T-helper 1 cell treated with Interleukin-12 subunit alpha and Interleukin-12 subunit beta and Interleukin-4 antibody, amounts not matched to agents 30 μg/mL and 1 μg/mL, for 36 hours (primary cell): ENCODE measurements around the gene VAV2.

Experiments
- H3K27ac Mint-ChIP-seq: one replicate; pipeline ENCODE4 v1.8.0; 2021; ENCODE audit warnings: mild to moderate bottlenecking, mixed read lengths
- H3K27me3 Mint-ChIP-seq: one replicate; pipeline ENCODE4 v1.8.0; 2021; ENCODE audit warnings: low read depth, mixed read lengths
- H3K36me3 Mint-ChIP-seq: one replicate; pipeline ENCODE4 v1.8.0; 2021; ENCODE audit warnings: low read depth, mixed read lengths
- H3K4me1 Mint-ChIP-seq: one replicate; pipeline ENCODE4 v1.8.0; 2021; ENCODE audit warnings: low read depth, mixed read lengths
- H3K4me3 Mint-ChIP-seq: one replicate; pipeline ENCODE4 v1.8.0; 2021; ENCODE audit warnings: mild to moderate bottlenecking, moderate library complexity, mixed read lengths
- H3K9me3 Mint-ChIP-seq: one replicate; pipeline ENCODE4 v1.8.0; 2021; ENCODE audit warnings: mixed read lengths

Gene VAV2

DNA sequence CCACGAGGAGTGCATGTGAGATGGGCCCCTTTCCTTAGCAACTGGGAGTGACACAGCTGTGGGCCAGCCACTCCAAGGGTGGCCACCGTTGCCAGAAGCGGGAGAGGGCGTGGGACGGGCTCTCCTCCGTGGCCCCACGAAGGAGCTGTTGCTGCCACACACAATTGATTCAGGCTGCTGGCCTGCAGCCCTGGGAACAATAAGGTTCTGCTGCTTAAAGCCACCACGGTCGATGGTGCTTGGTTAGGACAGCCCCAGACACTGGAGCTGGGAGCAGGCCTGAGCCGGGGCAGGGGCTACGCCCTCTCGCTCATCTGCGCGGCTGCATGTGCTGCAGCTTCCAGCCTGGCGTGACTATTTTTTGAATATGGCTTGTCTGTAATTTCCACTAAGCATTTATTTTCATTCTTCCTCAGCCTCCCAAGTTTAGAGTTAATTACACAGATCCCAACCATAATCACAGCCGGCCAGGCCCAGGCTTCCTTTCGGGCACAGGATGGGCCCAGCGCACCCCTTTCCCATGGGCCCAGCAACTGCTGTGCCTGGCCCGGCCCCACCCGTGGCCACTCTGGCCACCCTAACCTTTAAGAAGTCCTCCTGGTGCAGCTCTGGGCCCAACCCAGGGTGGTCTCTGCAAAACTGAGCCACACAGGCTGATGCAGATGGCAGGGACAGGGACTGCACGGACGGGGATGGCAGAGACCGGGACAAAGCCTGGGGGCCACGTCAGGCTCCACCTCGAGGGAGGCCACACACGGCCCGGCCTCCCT, 49.7 kb downstream of the VAV2 start:
- no peak overlapping the region for H3K27ac Mint-ChIP-seq
- no peaks in the 10 kb centered on the region for H3K36me3 Mint-ChIP-seq
- H3K4me3 Mint-ChIP-seq = no peak overlapping the region
- H3K9me3 Mint-ChIP-seq = no peaks in the 10 kb centered on the region
- H3K27me3 Mint-ChIP-seq = no peaks in the 10 kb centered on the region
- no peaks in the 10 kb centered on the region for H3K4me1 Mint-ChIP-seq

DNA sequence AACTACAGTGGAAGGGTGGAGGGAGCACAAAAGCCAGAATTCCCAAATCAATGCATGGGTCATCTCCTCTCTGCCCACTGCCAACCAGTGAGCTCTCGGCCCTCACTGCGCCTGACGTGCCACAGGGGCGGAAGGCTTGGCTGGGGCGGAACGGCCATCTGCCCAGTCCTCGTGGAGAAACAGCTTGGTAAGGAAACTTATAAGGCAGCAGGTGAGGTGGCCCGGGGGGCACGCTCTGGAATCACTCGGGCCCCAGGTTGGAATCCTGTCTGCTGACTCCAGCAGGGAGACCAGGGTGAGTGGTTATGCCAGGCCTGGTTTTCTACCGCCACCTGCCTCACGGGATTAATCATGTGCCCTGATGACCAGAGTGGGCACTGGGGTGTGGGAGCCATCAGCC, 52.3 kb downstream of the VAV2 start:
- Mint-ChIP-seq H3K9me3 (no peaks in the 10 kb centered on the region), H3K27me3 (no peaks in the 10 kb centered on the region), H3K4me1 (no peaks in the 10 kb centered on the region), H3K27ac (no peak overlapping the region), H3K36me3 (no peaks in the 10 kb centered on the region), H3K4me3 (no peak overlapping the region)

DNA sequence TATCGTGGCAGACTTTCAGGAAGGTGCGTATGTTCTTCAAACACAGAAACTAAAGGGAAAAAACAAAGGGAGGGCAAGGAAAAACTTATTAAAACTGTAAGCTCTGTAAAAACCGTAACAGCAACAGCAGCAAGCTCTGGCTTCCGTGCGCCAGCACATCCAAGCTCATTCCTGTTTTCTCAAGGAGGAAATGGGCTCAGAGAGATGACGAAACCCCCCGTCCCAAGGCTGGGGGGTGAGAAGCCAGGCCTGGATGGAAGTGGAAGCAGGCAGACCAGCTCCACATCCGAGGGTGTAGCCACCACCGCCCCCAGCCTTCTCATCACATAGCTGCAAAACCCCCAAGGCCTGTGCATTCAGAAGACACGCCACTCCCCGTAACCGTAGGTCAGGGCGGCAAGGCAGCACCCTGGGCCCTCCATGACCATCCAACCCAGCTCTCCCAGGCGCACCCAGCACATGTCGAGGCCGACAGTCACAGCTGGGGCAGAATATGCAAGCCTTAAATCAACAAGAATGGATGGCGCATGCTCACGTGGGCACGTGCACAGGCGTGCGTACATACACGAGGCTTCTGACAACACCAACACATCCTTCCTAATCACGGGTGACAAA, 52.8 kb downstream of the VAV2 start:
- Mint-ChIP-seq H3K27me3 (no peaks in the 10 kb centered on the region), H3K4me3 (no peak overlapping the region), H3K4me1 (no peaks in the 10 kb centered on the region), H3K36me3 (no peaks in the 10 kb centered on the region), H3K27ac (no peak overlapping the region), H3K9me3 (no peaks in the 10 kb centered on the region)

DNA sequence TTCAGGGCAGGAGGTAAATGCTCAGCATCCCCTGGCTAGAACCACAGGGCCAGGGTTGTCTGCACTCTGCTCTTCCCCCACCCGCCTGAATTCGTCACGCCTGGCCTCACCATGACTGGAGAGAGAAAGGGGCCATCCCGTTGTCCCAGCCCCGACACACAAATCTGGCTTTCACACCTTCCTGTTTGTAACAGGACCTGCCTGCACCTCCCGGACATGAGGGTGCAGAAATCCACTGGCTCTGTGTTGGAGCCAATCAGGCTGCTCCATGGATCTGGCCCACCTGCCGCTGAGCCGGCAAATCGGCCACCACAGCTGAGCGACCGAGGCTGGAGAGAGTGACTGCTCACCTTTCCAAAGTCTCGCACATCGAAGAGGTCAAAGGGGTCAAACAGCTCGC, 53.4 kb downstream of the VAV2 start:
- no peaks in the 10 kb centered on the region for H3K4me1 Mint-ChIP-seq
- H3K9me3 Mint-ChIP-seq = no peaks in the 10 kb centered on the region
- H3K27ac Mint-ChIP-seq = no peak overlapping the region
- no peaks in the 10 kb centered on the region for H3K27me3 Mint-ChIP-seq
- H3K4me3 Mint-ChIP-seq = no peak overlapping the region
- no peaks in the 10 kb centered on the region for H3K36me3 Mint-ChIP-seq

DNA sequence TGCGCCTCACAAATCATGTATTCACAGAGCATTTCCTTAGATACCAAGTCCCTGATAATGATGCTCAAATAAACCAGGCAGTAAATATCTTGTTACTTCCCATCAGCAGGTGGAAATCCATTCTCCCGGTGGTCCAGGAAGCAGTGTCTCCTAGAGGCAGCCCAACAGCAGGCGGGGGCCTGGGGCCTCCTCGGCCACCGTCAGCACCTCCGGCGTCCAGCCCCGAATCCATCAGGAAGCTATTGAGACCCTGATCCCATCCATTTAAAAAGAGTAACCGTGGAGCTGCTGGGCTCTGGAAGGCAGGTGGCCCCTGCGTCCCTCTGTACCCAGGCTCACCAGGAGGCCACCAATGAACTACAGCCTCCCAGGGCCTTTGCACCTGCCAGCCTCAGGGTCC, 54.0 kb downstream of the VAV2 start:
- Mint-ChIP-seq H3K27ac (no peak overlapping the region), H3K9me3 (no peaks in the 10 kb centered on the region), H3K36me3 (no peaks in the 10 kb centered on the region), H3K4me3 (no peak overlapping the region), H3K4me1 (no peaks in the 10 kb centered on the region), H3K27me3 (no peaks in the 10 kb centered on the region)

DNA sequence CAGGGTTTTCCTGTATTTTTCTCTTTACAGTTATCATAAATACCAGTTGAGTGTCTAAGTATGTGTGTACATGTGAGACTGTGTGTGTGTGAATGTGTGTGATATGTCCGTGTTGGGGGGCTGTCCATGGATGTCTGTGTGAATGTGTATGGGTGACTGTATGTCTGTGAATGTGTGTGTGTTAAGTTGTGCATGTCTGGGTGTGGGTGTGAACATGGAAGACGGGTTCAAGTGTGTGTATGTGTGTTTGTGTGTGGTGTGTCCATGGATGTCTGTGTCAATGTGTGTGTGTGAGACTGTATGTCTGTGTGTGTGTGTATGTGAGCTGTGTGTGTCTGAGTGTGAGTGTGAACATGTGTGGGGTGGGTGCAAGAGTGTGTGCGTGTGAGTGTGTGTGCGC, 55.0 kb downstream of the VAV2 start:
- Mint-ChIP-seq H3K27me3 (no peaks in the 10 kb centered on the region), H3K9me3 (no peaks in the 10 kb centered on the region), H3K36me3 (no peaks in the 10 kb centered on the region), H3K4me1 (no peaks in the 10 kb centered on the region), H3K27ac (no peak overlapping the region), H3K4me3 (no peak overlapping the region)

GRCh38 chr9:133935328-133936005, 56.7 kb downstream of the VAV2 start:
- Mint-ChIP-seq H3K9me3 (no peaks in the 10 kb centered on the region), H3K27ac (no peak overlapping the region), H3K36me3 (no peaks in the 10 kb centered on the region), H3K4me1 (no peaks in the 10 kb centered on the region), H3K27me3 (no peaks in the 10 kb centered on the region), H3K4me3 (no peak overlapping the region)

GRCh38 chr9:133934482-133935232, 57.5 kb downstream of the VAV2 start:
- no peak overlapping the region for H3K27ac Mint-ChIP-seq
- H3K4me1 Mint-ChIP-seq = no peaks in the 10 kb centered on the region

DNA sequence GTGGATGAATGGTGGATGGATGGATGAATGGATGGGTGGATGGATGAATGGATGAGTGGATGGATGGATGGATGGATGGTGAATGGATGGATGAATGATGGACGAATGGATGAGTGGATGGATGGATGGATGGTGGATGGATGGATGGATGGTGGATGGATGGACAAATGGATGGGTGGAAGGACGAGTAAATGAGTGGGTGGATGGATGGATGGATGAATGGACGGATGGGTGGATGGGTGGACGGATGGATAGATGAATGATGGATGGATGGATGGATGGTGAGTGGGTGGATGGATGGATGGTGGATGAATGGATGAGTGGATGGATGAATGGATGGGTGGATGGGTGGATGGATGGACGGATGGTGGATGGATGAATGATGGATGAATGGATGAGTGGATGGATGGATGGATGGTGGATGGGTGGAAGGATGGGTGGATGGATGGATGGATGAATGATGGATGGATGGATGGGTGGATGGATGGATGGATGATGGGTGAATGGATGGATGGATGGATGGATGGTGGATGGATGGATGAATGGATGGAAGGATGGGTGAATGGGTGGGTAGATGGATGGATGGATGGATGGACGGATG, 58.6 kb downstream of the VAV2 start:
- Mint-ChIP-seq H3K27ac (no peak overlapping the region), H3K9me3 (no peaks in the 10 kb centered on the region), H3K27me3 (no peaks in the 10 kb centered on the region), H3K4me1 (no peaks in the 10 kb centered on the region), H3K4me3 (no peak overlapping the region), H3K36me3 (no peaks in the 10 kb centered on the region)

More at GRCh38 chr9:133934482-133935232, 57.5 kb downstream of the VAV2 start:
- Mint-ChIP-seq H3K9me3 (no peaks in the 10 kb centered on the region), H3K27me3 (no peaks in the 10 kb centered on the region), H3K4me3 (no peak overlapping the region), H3K36me3 (no peaks in the 10 kb centered on the region)

DNA sequence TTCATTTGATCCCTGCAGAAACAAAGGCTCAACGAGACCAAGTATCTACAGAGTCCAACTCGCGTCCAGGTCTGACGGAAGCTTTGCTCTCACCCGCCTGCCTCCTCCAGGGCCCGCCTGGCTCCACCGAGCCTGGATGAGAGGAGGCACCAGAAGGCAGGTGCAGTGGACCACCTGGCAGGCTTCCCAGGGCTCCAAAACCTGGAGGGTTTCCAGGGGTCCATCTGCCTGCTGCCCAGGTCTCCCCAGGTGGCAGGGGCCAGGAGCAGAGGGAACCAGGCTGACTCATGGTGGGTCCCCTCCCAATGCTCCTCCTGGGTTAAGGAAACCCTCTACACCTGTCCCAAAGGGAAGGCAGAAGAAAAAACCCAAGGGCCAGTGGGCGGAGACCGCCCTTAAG, 59.5 kb downstream of the VAV2 start:
- Mint-ChIP-seq H3K9me3 (no peaks in the 10 kb centered on the region), H3K4me3 (no peak overlapping the region), H3K27ac (no peak overlapping the region), H3K27me3 (no peaks in the 10 kb centered on the region), H3K4me1 (no peaks in the 10 kb centered on the region), H3K36me3 (no peaks in the 10 kb centered on the region)

DNA sequence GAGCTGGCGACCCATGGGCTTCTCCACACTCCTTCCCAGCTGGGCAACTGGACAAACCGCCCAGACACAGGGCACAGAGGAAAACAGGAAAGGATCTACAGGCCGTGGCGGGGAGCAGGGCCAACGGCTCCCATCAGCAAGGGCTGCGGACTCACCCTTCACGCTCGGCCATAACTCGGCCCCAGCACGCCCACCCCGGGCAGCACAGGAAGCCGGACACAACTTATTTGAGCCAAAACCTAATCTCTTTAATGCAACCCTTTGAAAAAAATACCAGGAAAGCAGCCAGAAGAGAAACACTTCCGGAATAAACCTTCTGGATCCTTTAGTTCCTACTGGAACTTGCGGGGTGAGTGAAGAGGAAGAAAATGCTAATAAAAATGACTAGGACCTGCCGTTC, 59.9 kb downstream of the VAV2 start:
- H3K4me3 Mint-ChIP-seq = no peak overlapping the region
- H3K4me1 Mint-ChIP-seq = no peaks in the 10 kb centered on the region
- H3K36me3 Mint-ChIP-seq = no peaks in the 10 kb centered on the region
- H3K9me3 Mint-ChIP-seq = no peaks in the 10 kb centered on the region
- no peak overlapping the region for H3K27ac Mint-ChIP-seq
- no peaks in the 10 kb centered on the region for H3K27me3 Mint-ChIP-seq

DNA sequence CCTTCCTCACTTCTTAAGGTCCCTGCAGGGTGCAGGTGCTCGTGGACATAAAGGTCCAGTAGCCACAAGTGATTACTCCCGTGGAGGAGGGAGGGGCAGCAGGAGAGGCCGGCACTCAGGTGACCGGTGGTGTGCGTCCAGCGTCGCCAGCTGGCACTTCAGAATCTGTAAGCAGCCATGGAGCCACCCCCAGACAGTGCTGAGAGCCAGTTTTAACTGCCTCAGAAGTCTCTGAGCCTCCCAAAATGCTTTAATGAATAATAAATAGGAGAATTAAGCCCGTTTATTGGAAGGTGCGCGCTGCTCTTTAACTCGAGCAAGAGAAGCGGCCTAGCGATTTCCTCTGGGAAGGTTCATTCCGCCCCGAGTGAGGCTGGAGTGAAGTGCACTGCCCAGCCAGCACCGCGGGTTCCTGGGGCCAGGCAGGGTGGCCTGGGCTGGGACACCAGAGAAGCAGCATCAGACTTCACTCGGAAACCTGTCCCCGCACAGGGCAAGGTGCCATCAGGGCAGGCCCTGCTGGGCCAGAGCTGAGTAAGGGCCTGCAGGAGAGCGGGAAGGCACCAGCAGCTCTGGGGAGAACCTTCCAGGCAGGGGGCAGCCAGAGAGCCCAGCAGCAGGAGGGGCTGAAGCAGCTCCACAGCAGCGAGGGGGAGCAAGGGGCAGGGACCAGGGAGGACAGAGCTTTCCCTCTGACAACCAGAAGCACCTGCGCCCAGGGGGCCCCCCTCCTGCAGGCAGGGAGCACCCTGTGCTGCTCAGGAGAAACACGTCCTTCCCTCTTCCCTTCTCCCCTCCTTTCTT, 61.2 kb downstream of the VAV2 start:
- H3K4me3 Mint-ChIP-seq = no peak overlapping the region
- no peaks in the 10 kb centered on the region for H3K9me3 Mint-ChIP-seq
- no peaks in the 10 kb centered on the region for H3K36me3 Mint-ChIP-seq
- H3K4me1 Mint-ChIP-seq = no peaks in the 10 kb centered on the region
- no peak overlapping the region for H3K27ac Mint-ChIP-seq
- H3K27me3 Mint-ChIP-seq = no peaks in the 10 kb centered on the region

DNA sequence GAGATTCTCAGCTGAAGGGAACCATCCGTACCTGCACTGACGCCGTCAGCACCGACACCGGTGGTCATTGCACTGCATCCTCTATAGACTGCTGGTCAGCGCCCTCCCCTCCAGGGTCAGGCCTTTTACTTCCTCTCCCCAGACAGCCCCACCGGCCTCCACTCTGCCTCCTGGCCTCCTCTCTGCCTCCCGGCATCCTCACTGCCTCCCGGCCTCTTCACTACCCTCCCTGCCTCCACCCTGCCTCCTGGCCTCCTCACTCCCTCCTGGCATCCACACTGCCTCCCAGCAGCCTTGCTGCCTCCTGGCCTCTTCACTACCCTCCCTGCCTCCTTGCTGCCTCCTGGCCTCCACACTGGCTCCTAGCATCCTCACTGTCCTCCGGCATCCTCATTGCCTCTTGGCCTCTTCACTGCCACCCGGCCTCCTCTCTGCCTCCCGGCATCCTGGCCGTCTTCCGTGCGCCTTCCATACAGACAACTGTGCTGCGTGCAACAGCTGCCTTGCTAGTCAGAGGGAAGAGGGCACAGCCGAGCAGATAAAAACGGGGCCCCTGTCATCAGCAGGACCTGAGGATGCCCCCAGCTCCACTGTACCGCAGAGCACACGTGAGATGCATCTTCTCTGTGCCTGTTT, 62.0 kb downstream of the VAV2 start:
- no peaks in the 10 kb centered on the region for H3K4me1 Mint-ChIP-seq
- no peak overlapping the region for H3K27ac Mint-ChIP-seq
- H3K4me3 Mint-ChIP-seq = no peak overlapping the region
- no peaks in the 10 kb centered on the region for H3K36me3 Mint-ChIP-seq
- no peaks in the 10 kb centered on the region for H3K27me3 Mint-ChIP-seq
- no peaks in the 10 kb centered on the region for H3K9me3 Mint-ChIP-seq
